Stomach (tissue), 9 donors: Measurements from ENCODE around the gene ELF4. TPM values are rescaled to one million over a fixed set of nuclear protein-coding genes. Genes with fewer than 3 reads are reported as not detected.
"Not testable (repeated sequence)": the region's sequence is repeated elsewhere in the genome, so short reads cannot be mapped to it uniquely, and the experiment has no call there.

Experiments
- DNase-seq, 2 donors: peaks; one replicate each; pipeline versions ENCODE4 v3.0.0 to v3.0.0-alpha.2; 2013 to 2019
- H3K27ac ChIP-seq, 5 donors: fragments of 200-600 bp in 4 of 5; sonication (generic) in 4 of 5; one replicate each; pipeline ENCODE4 v1.5.1; 2013 to 2019; ENCODE audit warnings: mild to moderate bottlenecking in 1 of 5, moderate library complexity in 1 of 5
- H3K27me3 ChIP-seq, 3 donors: fragments of 200-600 bp; sonication (generic); one replicate each; pipeline ENCODE4 v1.5.1; 2017 to 2019; ENCODE audit warnings: mixed run types in 1 of 3
- H3K36me3 ChIP-seq, 4 donors: fragments of 200-600 bp; sonication (generic); 1 replicate in 3 of 4; 2 replicates in 1 of 4; pipeline ENCODE4 v1.5.1; 2016 to 2019
- H3K4me1 ChIP-seq, 4 donors: fragments of 200-600 bp; sonication (generic); one replicate each; pipeline ENCODE4 v1.5.1; 2016 to 2019
- H3K4me3 ChIP-seq, 4 donors: fragments of 200-600 bp; sonication (generic) in 3 of 4; one replicate each; pipeline ENCODE4 v1.5.1; 2016 to 2019; ENCODE audit warnings: mild to moderate bottlenecking in 1 of 4
- H3K9me3 ChIP-seq, 4 donors: fragments of 200-600 bp; sonication (generic); one replicate each; pipeline ENCODE4 v1.5.1; 2016 to 2019
- EP300 ChIP-seq: sonication (generic); formaldehyde crosslinking; IDR thresholded peaks from one replicate; pipeline ENCODE4 v1.6.1; 2017; ENCODE audit warnings: antibody characterized with exemption
- POLR2A ChIP-seq, 4 donors: fragments of 450-650 bp; IDR thresholded peaks; one replicate each; pipeline ENCODE4 v1.6.1; 2016; ENCODE audit warnings: antibody characterized with exemption in 4 of 4, control low read depth in 2 of 4, mild to moderate bottlenecking in 1 of 4, moderate library complexity in 1 of 4
- POLR2AphosphoS5 ChIP-seq, 3 donors: sonication (generic); formaldehyde crosslinking; IDR thresholded peaks; one replicate each; pipeline ENCODE4 v1.6.1; 2016; ENCODE audit warnings: antibody characterized with exemption in 3 of 3
- WGBS, 5 donors: extraction: QIAGEN DNeasy Blood & Tissue Kit in 3 of 5; methylation state at CpG; one replicate each; pipeline versions ENCODE4 v1.1.5 to v1.1.7; 2013 to 2018; 5-methylcytosine and 5-hydroxymethylcytosine counted together
- intact Hi-C: fragments of 100-400 bp; cut with DNase I; formaldehyde crosslinking; loops from one replicate; pipeline ENCODE4 v1.15.1; 2023; ENCODE audit warnings: low total_unique reads
- polyA plus RNA-seq, 3 donors: library from polyadenylated mRNA; stranded (reverse); fragments of 200-250 nt; gene quantifications; one replicate each; pipeline ENCODE4 v1.2.3, GENCODE V29; 2013
- total RNA-seq, 5 donors: library from RNA; depleted of rRNA; stranded (reverse); fragments of >200 nt; gene quantifications; one replicate each; pipeline versions ENCODE4 v1.1.0 to v1.2.3, GENCODE V29; 2014 to 2016
- TF ChIP-seq, protein P1 (sequence below), 7 experiments: fragments of 450-650 bp in 4 of 7; fragments of 200-600 bp in 3 of 7; sonication (generic) in 3 of 7; IDR thresholded peaks; one replicate each; pipeline ENCODE4 v1.5.1; 2016 to 2019; ENCODE audit warnings: antibody characterized with exemption in 7 of 7, control low read depth in 2 of 7, mild to moderate bottlenecking in 1 of 7
- donor health status: healthy with polysubstance abuse.
- donor health status: Bipolar disorder and iron deficiency.
- donor health status: healthy.

ELF4 gene
- total and polyA plus RNA-seq, 8 donors = 3.9 to 34.5 (median 12.7) TPM

- Histone ChIP-seq H3K27ac (peak overlapping the region in 3 of 5 donors; percentile 46 to 81 (median 53)), H3K4me1 (peaks cover 3 to 34% (median 31%) of the 10 kb centered on the region in 4 donors), H3K4me3 (no peak overlapping the region), H3K9me3 (no peaks in the 10 kb centered on the region), H3K36me3 (no peaks in the 10 kb centered on the region), H3K27me3 (no peaks in the 10 kb centered on the region)
- TF ChIP-seq POLR2A (IDR thresholded peaks at IDR 0.05) (no peak), POLR2AphosphoS5 (IDR thresholded peaks at IDR 0.05) (no peak), EP300 (no peak)
- TF ChIP-seq, protein P1, sequence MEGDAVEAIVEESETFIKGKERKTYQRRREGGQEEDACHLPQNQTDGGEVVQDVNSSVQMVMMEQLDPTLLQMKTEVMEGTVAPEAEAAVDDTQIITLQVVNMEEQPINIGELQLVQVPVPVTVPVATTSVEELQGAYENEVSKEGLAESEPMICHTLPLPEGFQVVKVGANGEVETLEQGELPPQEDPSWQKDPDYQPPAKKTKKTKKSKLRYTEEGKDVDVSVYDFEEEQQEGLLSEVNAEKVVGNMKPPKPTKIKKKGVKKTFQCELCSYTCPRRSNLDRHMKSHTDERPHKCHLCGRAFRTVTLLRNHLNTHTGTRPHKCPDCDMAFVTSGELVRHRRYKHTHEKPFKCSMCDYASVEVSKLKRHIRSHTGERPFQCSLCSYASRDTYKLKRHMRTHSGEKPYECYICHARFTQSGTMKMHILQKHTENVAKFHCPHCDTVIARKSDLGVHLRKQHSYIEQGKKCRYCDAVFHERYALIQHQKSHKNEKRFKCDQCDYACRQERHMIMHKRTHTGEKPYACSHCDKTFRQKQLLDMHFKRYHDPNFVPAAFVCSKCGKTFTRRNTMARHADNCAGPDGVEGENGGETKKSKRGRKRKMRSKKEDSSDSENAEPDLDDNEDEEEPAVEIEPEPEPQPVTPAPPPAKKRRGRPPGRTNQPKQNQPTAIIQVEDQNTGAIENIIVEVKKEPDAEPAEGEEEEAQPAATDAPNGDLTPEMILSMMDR (IDR thresholded peaks at IDR 0.05) = no peak
- DNase-seq = peak in 1 of 2 donors; percentile 64
- WGBS, 5 donors = 43 to 60% (median 54%) methylated on average over 14 to 21 of the region's 21 CpGs
- intact Hi-C loops = no loop called here
Observed at GRCh38 chrX:130118441-130119311, 8.4 kb upstream of the ELF4 start.

GRCh38 chrX:130117166-130117565 lies 6.9 kb upstream of the ELF4 start:
- no peaks in the 10 kb centered on the region for H3K27me3 ChIP-seq
- 83 to 96% (median 90%) methylated on average over 6 to 7 of the region's 7 CpGs for WGBS, 5 donors

GRCh38 chrX:130115119-130115885 lies 5.0 kb upstream of the ELF4 start:
- H3K27ac ChIP-seq, H3K4me3 ChIP-seq, intact Hi-C loops, H3K36me3 ChIP-seq, H3K9me3 ChIP-seq, H3K27me3 ChIP-seq, DNase-seq: not testable (repeated sequence)
- H3K4me1 ChIP-seq = peaks cover 0 to 30% (median 26%) of the 10 kb centered on the region in 4 donors
- WGBS, 5 donors = 80 to 92% (median 88%) methylated on average over 9 to 10 of the region's 10 CpGs

More at GRCh38 chrX:130117166-130117565, 6.9 kb upstream of the ELF4 start:
- no peak for DNase-seq
- Histone ChIP-seq H3K27ac (no peak overlapping the region), H3K4me1 (peaks cover 3 to 34% (median 30%) of the 10 kb centered on the region in 4 donors), H3K4me3 (no peak overlapping the region), H3K36me3 (no peaks in the 10 kb centered on the region), H3K9me3 (no peaks in the 10 kb centered on the region)
- no peak for TF ChIP-seq POLR2AphosphoS5 (IDR thresholded peaks at IDR 0.05)
- no peak for TF ChIP-seq POLR2A (IDR thresholded peaks at IDR 0.05)
- TF ChIP-seq EP300 = no peak
- TF ChIP-seq, protein P1 (IDR thresholded peaks at IDR 0.05) = no peak
- intact Hi-C loops = no loop called here

DNA sequence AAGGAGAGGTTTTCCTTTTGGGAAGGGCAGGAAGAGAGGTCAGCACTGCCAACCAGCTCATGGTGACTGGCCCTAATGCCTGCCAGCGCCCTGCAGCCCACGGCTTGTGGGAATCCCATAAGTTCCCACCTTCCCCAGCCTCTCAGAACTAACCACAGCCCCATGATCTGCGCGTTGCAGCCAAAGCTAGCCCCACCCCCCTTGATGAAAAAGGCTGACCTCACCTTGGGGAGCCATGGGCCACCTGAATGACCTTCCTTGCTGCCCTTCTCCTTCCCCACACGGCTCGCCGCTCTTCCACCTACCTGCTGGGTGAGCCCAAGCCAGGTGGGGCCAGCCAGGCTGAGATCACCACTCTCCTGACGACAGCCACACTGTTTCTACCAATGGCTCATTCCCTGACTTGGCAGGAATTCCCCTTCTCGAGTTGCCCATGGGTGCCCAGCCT lies 3.9 kb upstream of the ELF4 start:
- intact Hi-C loops = no loop called here
- Histone ChIP-seq H3K27ac (no peak overlapping the region), H3K4me3 (no peak overlapping the region), H3K27me3 (no peaks in the 10 kb centered on the region), H3K36me3 (no peaks in the 10 kb centered on the region), H3K9me3 (peaks cover 0 to 3% (median 0%) of the 10 kb centered on the region in 4 donors), H3K4me1 (peaks cover 0 to 22% (median 16%) of the 10 kb centered on the region in 4 donors)
- WGBS, 5 donors = 61 to 100% (median 65%) methylated on average over 1 to 9 of the region's 9 CpGs
- no peak for DNase-seq
- no peak for TF ChIP-seq POLR2A (IDR thresholded peaks at IDR 0.05)
- TF ChIP-seq EP300 = no peak
- TF ChIP-seq, protein P1 (IDR thresholded peaks at IDR 0.05) = no peak
- no peak for TF ChIP-seq POLR2AphosphoS5 (IDR thresholded peaks at IDR 0.05)
